Nephron progenitor cell (in vitro differentiated cells): Measurements from ENCODE around the gene H2BW2.

Experiments used
- DNase-seq: peaks from one replicate; pipeline ENCODE4 v3.0.0; 2021
- H3K27ac Mint-ChIP-seq: 2 replicates; pipeline ENCODE4 v1.8.0; 2021; ENCODE audit warnings: mild to moderate bottlenecking, moderate library complexity, mixed read lengths
- H3K27me3 Mint-ChIP-seq: 2 replicates; pipeline ENCODE4 v1.8.0; 2021; ENCODE audit warnings: mild to moderate bottlenecking, low read depth, mixed read lengths; ENCODE audit not compliant: poor library complexity
- H3K36me3 Mint-ChIP-seq: 2 replicates; pipeline ENCODE4 v1.8.0; 2021; ENCODE audit warnings: low read depth, mixed read lengths
- H3K4me1 Mint-ChIP-seq: 2 replicates; pipeline ENCODE4 v1.8.0; 2021; ENCODE audit warnings: mixed read lengths
- H3K4me3 Mint-ChIP-seq: 2 replicates; pipeline ENCODE4 v1.8.0; 2021; ENCODE audit warnings: mild to moderate bottlenecking, moderate library complexity, mixed read lengths
- H3K9me3 Mint-ChIP-seq: 2 replicates; pipeline ENCODE4 v1.8.0; 2021; ENCODE audit warnings: mild to moderate bottlenecking, moderate library complexity, mixed read lengths
- CTCF ChIP-seq: fragments of 200-600 bp; sonication (generic); IDR thresholded peaks from 2 replicates; pipeline ENCODE4 v1.5.0; 2021; ENCODE audit warnings: antibody characterized with exemption

Gene H2BW2

GRCh38 chrX:104084063-104084462 lies 44.3 kb downstream of the H2BW2 start:
- Mint-ChIP-seq H3K27ac (no peak overlapping the region), H3K36me3 (no peaks in the 10 kb centered on the region), H3K27me3 (peaks cover 8% of the 10 kb centered on the region), H3K9me3 (peaks cover 12% of the 10 kb centered on the region), H3K4me3 (no peak overlapping the region), H3K4me1 (no peaks in the 10 kb centered on the region)
- no peak for DNase-seq
- TF ChIP-seq CTCF, result no peak

- DNase-seq, result no peak
- Mint-ChIP-seq H3K4me3 (no peak overlapping the region), H3K4me1 (no peaks in the 10 kb centered on the region), H3K27ac (no peak overlapping the region), H3K9me3 (peaks cover 12% of the 10 kb centered on the region), H3K27me3 (peaks cover 8% of the 10 kb centered on the region), H3K36me3 (no peaks in the 10 kb centered on the region)
- no peak for TF ChIP-seq CTCF
Observed at GRCh38 chrX:104084534-104085277, 45.0 kb downstream of the H2BW2 start.

- H3K4me3 Mint-ChIP-seq, result no peak overlapping the region
- H3K36me3 Mint-ChIP-seq, result no peaks in the 10 kb centered on the region
- DNase-seq, result no peak
- H3K4me1 Mint-ChIP-seq, result no peaks in the 10 kb centered on the region
- peaks cover 8% of the 10 kb centered on the region for H3K27me3 Mint-ChIP-seq
- H3K27ac Mint-ChIP-seq, result no peak overlapping the region
- TF ChIP-seq CTCF, result no peak
- peaks cover 12% of the 10 kb centered on the region for H3K9me3 Mint-ChIP-seq
Observed at GRCh38 chrX:104085477-104085876, 45.7 kb downstream of the H2BW2 start.

GRCh38 chrX:104085919-104086318 lies 46.2 kb downstream of the H2BW2 start:
- Mint-ChIP-seq H3K4me1 (no peaks in the 10 kb centered on the region), H3K4me3 (no peak overlapping the region), H3K27me3 (peaks cover 8% of the 10 kb centered on the region), H3K36me3 (no peaks in the 10 kb centered on the region), H3K9me3 (peaks cover 12% of the 10 kb centered on the region), H3K27ac (no peak overlapping the region)
- no peak for DNase-seq
- TF ChIP-seq CTCF, result no peak
